Activated naive CD4-positive, alpha-beta T cell treated with anti-CD3 and anti-CD28 coated beads, Interleukin-2, amount 50 U/mL, for 16 hours (primary cell): ENCODE measurements around the gene PANX2.

Experiments
- DNase-seq: peaks from one replicate; pipeline ENCODE4 v3.0.0-alpha.2; 2020

PANX2 gene

GRCh38 chr22:50184004-50184901 is 13.7 kb downstream of the PANX2 start:
- DNase-seq, result no peak

- DNase-seq, result no peak
These were observed 14.4 kb downstream of the PANX2 start for GRCh38 chr22:50184902-50185374.

- peak; percentile 90 for DNase-seq
These were observed 15.0 kb downstream of the PANX2 start, which contains the start of gene TRABD for GRCh38 chr22:50185375-50186087. Gene TRABD (plus strand): TSS chr22:50185913. CDS start chr22:50193061, 7,148 bp downstream.

GRCh38 chr22:50186181-50186714 is 15.7 kb downstream of the PANX2 start:
- no peak for DNase-seq

- DNase-seq, result no peak
These were observed 16.4 kb downstream of the PANX2 start for GRCh38 chr22:50186761-50187523.

GRCh38 chr22:50188356-50188755 is 17.8 kb downstream of the PANX2 start:
- no peak for DNase-seq

DNA sequence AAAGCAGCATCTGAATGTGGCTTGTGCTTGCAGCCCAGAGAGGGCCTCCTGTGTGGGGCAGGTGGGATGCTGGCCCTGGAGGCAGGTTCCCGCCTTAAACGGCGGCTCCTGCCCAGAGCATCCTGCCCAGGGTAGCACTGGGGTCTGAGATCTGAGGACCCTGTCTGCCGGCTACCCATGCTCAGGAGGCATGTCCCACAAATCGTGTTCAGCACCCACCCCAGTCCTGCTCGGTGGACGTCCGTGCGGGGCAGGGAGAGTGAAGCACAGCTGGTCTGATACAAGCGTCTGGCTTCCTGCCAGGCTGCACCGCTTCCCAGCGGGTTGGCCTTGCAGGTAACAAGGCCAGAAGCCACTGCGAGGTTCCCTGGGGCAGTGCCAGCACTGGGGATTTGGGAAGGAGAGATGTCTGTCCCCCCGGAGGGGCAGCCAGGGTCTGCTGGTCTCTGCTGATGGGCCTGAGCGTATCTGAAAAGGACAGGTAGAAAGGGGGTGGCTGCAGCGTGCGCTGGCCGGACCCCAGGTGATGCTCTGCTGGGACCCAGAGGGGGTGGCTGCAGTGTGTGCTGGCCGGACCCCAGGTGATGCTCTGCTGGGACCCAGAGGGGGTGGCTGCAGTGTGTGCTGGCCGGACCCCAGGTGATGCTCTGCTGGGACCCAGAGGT is 18.8 kb downstream of the PANX2 start:
- no peak for DNase-seq

GRCh38 chr22:50189849-50190181 is 19.3 kb downstream of the PANX2 start:
- DNase-seq, result no peak

DNA sequence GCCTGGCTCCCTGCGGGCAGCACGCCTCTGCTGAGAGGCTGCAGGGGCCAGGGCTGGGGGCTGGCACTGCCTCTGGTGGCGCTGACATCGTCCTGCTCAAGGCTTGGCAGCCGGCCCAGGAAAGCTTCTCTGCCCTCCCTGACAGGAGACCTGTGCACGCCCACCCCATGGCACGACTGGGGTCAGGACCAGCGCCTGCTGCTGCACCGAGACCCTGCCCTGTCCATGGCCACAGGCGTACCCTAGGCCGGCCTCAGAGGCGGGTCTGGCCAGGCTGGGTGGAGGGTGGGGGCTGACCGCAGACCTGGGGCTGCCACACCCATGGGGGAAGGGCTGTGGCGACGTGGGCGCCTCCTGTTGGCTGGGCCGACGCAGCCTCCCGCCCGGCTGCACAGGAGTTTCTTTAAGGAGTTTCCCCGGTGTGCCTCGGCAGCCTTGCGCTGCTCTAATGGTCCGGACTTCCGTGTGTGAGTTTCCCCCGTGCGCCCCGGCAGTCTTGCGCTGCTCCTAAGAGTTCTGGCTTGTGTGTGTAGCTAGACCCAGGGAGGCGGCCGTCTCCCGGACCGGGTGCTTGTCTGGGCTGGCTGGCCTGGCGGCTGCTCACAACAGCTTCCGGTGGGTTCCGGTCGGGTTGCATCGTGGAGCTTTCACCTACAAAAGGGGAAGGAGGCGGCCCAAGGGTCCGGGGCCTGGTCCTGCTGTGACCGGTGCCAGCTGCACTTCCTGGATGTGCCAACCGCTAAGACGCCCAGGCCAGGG is 19.8 kb downstream of the PANX2 start:
- peak; percentile 72 for DNase-seq

DNA sequence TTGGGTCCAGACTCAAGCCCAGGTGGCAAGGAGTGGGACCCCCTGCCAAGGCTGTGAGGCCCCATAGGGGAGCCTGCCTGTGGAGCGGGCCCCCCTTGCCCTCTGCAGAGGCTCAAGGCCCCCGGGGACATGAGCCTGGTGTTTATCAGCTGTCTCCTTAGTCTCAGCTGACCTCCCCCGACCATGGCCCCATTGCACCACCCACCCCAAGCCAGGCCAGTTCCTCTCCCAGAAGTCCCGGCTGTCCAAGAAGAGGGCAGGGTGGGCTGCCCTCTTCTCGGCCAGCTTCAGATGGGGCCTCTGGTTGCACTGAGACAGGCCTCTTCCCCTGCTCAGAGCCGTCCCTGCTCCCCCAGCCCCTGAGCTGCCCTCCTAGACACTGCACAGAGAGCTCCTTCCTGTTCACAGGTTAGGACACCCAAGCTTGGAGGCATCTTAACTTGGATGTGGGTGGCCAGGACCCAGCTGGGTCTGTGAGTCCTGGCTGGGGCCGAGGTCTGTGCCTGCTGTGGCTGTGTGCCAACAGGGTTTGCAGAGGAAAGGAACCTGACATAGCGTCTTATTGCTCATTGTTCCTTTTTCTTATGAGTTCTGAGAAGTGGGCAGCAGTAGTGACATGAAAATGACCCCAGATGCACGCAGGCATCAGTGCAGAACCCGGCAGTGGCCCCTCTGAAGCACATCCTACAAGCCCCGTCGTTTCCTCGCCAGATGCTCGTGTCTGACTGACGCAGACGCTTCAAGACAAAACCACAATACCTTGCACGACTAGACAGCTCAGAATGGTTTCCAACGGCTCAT is 20.6 kb downstream of the PANX2 start:
- DNase-seq, result peak; percentile 69

DNA sequence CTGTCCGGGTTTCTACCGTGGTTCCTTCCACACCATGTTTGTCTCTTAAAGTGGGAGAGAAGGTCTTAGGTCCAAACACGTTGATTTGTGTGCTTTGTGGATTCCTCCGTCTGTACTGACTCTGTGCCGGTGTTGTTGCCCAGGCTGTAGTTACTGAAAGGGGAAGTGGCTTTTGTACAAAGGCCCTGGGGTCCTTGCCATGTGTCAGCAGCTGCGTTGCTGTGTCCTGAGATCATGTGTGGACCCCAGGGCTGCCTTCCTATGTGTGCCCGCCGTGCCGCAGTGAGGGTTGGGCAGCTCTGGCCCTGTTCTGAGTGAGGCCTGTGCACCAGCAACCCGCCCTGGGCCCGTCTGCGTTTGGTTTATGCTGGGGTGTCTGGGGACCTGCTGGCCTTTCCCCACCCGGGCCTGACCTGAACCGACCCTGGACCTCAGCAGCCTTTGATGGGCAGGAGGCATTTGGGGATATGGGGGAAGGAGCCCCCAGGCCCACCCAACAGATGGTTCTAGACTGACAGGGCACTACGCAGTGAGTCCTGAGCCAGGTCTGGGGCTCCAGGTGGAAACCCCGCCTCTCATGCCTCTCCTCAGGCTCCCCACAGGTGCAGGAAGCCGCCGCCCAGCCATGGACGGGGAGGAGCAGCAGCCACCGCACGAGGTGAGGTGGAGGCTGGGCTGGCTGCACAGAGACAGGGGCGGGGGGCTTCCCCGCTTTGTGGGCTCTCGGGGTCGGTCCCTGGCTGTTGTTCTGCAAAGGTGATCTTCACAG is 22.1 kb downstream of the PANX2 start:
- peak; percentile 50 for DNase-seq

- DNase-seq, result no peak
These were observed 23.1 kb downstream of the PANX2 start for GRCh38 chr22:50193621-50194020.

DNA sequence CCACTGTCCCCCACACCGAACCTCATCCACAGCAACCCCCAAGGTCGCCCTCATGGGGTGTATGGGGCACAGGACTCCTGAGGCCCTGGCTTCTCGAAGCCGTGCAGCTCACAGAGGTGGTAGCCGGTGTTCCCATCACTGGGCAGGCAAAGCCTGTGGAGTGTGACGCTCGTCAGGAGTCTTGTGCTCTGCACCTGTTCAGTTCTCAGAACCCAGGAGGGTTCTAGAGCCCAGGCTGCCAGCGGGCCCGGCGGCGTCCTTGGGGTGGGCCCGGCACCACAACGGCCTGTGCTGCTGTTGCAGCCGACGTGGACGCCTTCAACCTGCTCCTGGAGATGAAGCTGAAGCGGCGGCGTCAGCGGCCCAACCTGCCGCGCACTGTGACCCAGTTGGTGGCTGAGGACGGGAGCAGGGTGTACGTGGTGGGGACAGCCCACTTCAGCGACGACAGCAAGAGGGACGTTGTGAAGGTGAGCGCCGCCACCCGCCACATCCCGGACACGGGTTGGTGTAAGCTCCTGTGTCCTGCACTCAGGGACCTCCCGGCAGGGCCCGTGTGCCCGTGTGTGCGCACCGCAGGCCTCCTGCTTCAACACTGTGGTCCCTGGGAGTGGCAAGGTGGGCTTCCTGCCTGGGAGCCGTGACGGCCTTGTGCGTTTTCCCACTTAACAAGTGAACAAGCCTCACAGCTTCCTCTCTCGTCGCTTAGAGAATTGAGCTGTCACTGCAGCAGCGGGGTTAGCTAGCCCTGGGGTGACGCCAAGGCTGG is 23.7 kb downstream of the PANX2 start:
- no peak for DNase-seq

DNA sequence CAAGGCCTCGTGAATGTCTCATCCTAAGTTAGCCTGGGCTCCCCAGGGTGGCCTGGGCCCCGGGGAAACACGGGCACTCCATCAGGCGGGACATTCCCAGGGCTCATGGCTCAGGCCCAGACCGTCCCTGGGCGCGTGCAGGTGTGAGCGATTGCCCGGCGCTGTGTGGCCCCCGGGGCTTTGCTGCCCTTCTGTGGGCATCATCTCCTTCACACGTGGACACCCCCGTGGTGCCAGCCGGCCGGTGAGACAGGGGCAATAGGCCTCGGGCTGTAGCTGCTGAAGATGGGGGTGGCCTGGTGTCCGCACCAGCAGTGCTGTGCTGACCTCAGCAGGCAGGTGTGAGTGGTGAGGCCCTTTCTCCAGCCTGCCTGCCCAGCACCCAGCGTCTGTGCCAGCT is 25.7 kb downstream of the PANX2 start:
- DNase-seq, result no peak

DNA sequence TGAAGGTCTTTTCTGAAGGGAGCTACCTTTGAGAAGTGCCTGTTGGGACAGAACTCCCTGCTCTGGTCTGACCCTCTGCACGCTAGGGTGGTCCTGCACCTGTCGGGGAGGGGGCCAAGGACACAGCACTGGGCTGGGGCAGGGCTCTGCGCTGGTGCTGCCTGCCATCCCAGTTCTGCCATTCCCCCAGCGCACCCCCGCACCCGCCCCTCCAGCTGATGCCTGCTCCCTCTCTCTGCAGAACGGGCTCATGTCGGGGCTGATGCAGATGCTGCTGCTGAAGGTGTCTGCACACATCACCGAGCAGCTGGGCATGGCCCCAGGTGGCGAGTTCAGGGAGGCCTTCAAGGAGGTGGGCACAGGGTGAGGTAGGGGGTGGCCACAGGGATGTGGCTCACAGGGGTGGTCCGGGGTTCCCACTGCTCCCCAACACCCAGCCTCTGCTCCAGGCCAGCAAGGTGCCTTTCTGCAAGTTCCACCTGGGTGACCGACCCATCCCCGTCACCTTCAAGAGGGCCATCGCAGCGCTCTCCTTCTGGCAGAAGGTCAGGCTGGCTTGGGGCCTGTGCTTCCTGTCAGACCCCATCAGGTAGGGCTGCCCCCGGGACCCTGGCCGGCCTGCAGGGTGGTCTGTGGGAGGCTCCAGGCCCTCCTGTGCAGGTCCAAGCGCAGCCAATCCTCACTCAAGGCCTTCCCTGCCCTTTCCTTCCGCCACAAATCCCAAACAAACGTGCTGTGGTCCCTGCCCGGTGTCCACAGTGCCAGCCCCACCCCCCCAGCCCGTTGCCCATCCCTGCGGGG is 26.7 kb downstream of the PANX2 start:
- DNase-seq, result no peak

- no peak for DNase-seq
These were observed 27.5 kb downstream of the PANX2 start for GRCh38 chr22:50197856-50198623.

DNA sequence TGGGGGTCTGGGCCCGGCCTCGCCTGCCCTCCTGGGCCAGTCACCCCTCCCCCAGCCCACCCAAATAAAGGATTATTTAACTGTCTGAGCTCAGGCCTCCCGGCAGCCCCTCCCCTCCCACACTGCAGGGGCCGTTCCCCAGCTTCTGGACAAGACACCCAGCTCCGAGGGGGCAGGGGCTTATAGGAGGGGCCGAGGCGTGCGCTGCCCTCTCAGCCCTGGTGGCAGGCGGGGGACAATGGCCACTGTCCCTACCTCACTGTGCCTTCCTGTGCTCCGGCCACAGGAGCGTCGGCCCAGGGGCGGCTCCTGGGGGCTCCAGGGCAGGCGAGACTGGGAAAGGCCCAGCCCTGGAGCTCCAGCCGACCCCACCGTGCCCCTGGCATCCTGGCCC is 28.1 kb downstream of the PANX2 start:
- no peak for DNase-seq
